GM19452 (cell line): Measurements from ENCODE around the gene NSUN3.
"Not testable (repeated sequence)": the region's sequence is repeated elsewhere in the genome, so short reads cannot be mapped to it uniquely, and the experiment has no call there.

Source experiments
- ATAC-seq: cut with Tn5 transposase; IDR thresholded peaks from one replicate; pipeline ENCODE4 v1.9.1; 2021; ENCODE audit not compliant: unreplicated experiment

NSUN3 gene

GRCh38 chr3:94066506-94067500 is 3.9 kb downstream of the NSUN3 start:
- no peak for ATAC-seq

DNA sequence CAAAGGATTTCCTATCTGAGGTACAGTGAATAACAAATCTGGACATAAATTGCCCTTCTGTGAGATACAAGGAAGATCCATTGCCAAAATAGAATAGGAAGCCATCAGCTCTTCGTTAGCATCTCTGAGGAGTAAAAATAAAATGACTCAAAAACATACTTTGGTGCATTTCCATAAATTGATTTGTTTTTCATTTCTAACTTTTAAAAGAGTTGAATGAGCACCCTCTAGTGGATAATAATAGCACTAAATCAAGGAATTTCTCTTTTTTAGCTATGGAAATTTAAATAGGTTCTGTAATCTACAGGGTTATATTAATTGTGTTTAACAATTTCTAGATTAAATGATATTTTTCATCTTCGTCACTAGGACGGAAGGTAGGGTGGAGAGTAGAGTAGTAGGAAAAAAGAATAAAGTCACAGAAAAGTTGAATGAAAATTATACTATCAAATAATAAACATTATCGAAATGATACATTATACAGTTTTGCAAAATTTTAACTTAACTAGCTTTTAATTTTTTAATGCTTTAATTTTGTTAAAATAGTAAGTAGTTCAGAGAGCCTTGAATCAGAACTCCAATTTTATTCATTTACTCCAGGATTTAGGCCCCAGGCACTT is 6.4 kb downstream of the NSUN3 start:
- ATAC-seq: no peak

DNA sequence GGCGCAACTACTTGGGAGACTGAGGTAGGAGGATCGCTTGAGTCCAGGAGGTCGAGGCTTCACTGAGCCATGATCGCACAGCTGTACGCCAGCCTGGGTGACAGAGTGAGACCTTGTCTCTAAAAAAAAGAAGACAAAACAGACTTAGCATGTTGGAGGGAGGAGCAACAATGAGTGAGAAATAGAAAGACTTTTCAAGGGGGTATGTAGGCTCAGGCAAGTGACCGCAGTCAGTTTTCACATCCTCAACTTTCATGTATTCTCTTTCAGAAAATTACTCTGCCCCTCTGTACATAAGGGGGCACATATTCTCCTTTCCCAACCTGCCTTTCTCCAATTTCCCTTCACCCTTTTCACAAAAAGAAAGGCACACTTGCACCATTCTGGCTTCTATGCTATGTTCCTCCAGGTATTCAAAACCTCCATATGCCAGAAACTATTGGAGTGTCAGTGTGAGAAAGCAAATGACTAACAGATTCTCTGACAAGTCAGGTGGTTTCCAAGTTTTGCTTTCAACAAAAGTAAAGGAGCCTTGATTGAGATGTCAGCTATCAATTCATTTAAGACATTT is 7.6 kb downstream of the NSUN3 start:
- ATAC-seq: peak; percentile 69

DNA sequence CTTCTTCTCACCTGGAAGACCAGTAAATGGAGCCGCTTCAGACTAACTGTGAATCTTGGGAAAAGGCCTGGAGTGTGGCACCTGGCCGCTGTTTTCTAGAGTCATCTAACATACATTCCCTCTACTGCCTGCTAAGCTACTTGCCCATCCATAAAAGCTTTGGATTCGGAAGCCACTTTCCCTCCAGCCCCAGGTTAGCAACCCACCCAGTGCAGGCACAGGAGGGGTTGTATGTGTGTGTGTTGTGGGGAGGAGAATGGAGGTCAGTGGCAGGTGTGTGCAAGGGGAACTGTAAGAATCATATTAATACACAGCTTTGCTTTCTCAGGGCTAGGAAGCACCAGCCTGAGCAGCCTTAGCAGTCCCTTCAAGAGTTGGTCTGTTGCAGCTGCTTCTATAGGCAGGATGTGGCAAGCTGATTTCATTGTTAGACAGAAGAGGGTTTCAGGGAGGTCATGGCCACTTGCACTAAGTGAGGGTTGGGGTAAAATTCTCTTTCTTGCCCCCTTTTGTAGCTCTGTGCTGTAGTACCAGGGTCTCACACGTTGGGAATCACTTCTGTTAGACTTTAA is 8.9 kb downstream of the NSUN3 start:
- ATAC-seq: peak; percentile 73

GRCh38 chr3:94076055-94076454 is 13.2 kb downstream of the NSUN3 start:
- no peak for ATAC-seq

DNA sequence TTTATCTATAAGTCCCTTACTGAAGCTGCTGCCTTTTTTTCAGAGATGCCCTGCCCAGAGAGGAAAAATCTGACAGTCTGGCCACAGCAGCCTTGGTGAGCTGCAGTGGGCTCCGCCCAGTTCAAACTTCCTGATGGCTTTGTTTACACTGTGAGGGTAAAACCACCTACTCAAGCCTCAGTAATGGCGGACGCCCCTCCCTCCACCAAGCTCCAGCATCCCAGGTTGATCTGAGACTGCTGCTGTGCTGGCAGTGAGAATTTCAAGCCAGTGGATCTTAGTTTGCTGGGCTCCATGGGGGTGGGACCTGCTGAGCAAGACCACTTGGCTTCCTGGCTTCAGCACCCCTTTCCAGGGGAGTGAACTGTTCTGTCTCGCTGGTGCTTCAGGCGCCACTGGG is 17.7 kb downstream of the NSUN3 start:
- not testable (repeated sequence) for ATAC-seq

DNA sequence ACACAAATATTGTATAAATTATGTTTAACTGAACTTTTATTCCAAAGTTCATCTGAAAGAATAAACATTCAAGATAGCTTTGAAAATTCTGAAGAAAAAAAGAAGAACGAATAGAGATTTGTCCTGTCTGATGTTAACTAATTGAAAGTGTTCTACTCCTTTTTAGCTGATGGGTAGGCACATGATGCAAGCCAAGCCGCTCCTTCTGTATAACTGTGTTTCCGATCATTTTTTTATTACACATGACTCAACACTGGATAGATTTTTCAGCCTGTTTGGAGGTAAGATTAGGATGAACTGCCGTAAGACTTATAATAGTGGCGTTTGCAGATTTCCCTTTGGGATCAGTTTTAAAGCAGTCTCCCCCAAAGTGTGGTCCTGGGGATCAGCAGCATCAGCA is 19.0 kb downstream of the NSUN3 start:
- ATAC-seq: no peak

GRCh38 chr3:94082391-94082937 is 19.6 kb downstream of the NSUN3 start:
- ATAC-seq: no peak

DNA sequence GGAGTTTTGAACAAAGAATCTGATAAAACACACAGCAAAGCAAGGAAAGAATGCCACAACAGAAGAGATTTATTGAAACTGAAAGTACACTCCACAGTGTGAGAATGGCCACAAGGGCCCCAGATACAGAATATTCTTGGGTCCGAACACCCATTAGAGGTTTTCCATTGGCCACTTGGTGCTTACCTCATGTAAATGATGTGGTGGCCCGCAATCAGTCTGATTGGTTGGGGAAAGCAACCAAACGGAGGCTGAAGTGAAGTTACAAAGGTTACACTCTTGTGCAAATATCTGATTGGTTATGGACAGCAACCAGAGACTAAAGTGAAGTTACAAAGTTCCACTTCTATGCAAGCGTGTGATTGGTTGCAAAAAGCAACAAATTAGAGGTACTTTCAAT is 20.4 kb downstream of the NSUN3 start:
- peak; percentile 84 for ATAC-seq

DNA sequence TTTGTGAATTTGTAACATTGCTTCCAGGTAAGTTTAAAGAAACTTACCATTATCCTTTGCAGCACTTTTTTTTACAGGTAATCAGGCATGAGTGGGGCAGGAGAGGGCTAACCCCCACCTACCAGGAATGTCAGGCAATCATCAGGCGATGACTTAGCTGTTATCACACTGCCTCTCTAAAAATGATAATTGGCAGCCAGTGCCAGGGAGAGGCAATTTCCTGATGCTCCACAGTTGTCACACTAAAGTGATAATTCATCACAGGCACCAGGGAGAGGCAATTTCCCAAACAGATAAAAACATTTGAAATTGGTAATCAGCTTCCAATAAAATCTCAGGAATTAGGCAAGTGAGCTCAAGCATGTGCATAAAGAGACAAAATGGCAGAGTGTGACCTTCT is 26.3 kb downstream of the NSUN3 start:
- no peak for ATAC-seq

DNA sequence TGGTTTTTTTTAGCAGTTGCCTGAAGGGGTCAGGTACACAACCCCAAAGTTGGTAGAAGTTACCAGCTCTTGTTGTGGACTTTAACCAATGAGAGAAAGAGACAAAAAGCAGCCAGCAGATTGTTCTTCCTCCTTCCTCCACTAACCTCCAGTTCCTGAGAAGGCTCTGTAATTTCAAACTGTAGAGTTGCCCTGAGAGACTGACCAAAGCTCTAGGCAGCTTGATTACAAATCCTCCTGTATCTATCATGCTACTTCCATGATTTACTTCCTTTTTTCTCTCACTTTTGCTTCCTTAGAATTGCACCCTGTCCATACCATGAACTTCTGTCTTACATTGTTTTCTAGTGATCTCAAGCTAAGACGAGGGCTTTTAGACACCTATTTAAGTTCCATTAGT is 29.2 kb downstream of the NSUN3 start:
- no peak for ATAC-seq

DNA sequence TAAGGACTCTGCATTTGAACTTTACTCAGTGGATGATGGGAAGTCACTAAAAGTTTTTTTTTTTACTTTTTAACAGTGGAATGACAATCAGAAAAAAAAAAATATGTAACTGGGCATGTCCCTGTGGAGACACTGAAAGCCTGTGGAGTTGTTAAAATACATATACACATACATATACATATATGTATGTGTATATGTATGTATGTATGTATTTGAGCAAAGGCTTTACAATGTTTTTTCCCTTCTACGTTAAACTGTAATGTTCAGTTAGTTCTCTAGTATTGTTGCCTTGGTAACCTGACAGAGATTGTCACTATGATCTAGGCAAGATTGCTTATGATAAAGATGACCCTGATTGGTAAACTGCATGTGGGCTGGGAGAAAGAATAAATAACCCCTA is 30.3 kb downstream of the NSUN3 start:
- ATAC-seq: no peak

DNA sequence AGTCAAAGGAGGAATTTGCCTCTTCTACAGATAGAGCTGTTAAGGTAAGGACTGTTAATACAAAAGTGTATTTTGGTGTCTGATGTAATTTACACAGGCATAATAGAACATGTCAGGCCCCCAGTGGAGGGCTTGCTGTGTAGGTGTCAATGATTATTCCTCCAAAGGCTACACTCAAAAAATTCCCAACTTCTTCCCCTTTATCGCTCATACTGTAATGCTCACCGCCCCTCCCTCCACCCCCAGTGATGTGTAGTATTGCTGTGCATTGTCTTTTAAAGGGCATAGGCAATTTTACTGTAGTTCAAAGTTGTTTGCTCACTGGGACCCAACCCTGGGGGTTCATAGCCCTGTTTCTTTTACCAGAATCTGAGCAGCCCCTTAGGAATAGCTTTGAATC is 32.2 kb downstream of the NSUN3 start:
- ATAC-seq: no peak

- ATAC-seq: no peak
These were observed 35.6 kb downstream of the NSUN3 start for GRCh38 chr3:94098452-94098851.

DNA sequence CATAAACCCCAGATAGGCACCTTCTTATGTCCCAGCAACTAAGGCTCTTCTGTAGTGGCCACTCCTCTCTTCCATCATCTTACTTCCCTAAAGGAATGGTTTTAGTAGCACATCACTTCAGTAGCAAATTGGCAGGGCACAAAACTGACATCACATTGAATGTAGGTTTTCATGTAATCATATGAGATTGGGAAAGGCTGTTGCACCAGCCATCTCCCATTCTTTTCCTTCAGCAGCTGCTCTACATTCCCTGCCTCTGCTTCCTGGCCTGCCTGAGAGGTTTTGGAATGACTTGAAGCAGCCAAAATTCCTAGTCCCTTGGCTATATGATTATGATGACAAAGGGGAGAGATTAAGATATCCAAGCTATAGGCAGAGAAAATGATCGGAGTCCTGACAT is 36.5 kb downstream of the NSUN3 start:
- no peak for ATAC-seq

DNA sequence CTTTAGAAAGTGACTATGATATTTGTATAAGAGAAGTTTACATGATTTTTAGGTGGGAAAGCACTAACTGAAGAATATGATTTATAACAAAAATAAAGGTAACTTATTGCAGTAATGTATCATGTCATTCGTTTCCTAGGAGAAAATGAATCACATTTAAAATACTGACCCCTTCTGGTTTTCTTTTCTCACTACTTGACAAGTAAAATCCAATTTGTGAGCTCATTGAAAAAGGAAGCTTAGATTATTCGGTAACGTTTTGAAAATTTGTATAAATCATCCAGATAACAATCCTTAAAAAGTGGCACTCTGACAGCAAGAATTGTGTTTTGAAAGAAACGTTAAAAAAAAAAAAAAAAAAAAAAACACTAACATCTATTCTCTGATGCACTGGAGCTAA is 39.0 kb downstream of the NSUN3 start:
- ATAC-seq: no peak

GRCh38 chr3:94106268-94106667 is 43.4 kb downstream of the NSUN3 start:
- no peak for ATAC-seq

- ATAC-seq: not testable (repeated sequence)
These were observed 47.4 kb downstream of the NSUN3 start for GRCh38 chr3:94110232-94110631.

DNA sequence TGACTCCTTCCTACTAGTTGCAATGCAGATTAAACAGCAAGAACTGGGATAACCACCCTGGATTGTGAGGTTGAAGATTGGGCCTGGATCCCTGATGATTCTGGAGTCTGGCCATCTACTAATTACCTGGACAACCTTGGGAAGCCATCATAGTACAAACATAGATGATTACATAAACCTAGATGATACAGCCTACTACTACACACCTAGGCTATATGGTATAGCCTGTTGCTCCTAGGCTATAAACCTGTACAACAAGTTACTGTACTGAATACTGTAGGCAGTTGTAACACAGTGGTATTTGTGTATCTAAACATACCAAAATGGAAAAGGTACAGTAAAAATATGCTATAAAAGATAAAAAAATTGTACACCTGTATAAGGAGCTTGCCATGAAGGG is 48.0 kb downstream of the NSUN3 start:
- no peak for ATAC-seq

DNA sequence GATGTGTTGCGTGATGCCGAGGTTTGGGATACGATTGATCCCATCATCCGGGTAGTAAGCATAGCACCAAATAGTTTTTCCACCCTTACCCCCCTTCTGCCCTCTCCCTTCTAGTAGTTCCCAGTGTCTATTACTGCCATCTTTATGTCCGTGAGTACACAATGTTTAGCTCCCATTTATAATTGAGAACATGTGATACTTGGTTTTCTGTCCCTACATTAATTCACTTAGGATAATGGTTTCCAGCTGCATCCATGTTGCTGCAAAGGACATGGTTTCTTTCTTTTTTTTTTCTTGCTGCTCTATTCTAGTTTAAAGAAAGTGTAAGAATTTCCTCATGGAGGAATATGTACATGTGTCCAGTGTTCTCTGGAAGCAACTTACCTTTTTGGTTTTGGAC is 51.8 kb downstream of the NSUN3 start:
- no peak for ATAC-seq

GRCh38 chr3:94115482-94115881 is 52.6 kb downstream of the NSUN3 start:
- ATAC-seq: no peak
